Middle frontal gyrus (tissue), 1 donor: ENCODE measurements around the gene MEX3D.

Experiments
- DNase-seq: peaks from one replicate; pipeline ENCODE4 v3.0.0-alpha.2; 2015; ENCODE audit warnings: low spot score; ENCODE audit errors: extremely low spot score

MEX3D gene

GRCh38 chr19:1598777-1599459 is 30.8 kb upstream of the MEX3D start:
- DNase-seq: no peak

GRCh38 chr19:1593501-1593772 is 25.3 kb upstream of the MEX3D start:
- DNase-seq: no peak

GRCh38 chr19:1592755-1593500 is 24.8 kb upstream of the MEX3D start, which contains the start of gene MBD3:
Gene MBD3, minus strand, starts transcription at chr19:1592865. Its CDS starts 234 bp downstream, at chr19:1592631.
- DNase-seq: peak; percentile 83

- DNase-seq: peak; percentile 85
These were observed 24.1 kb upstream of the MEX3D start for GRCh38 chr19:1592024-1592754.

- DNase-seq: no peak
These were observed 23.4 kb upstream of the MEX3D start for GRCh38 chr19:1591421-1592023.

GRCh38 chr19:1590641-1591397 is 22.7 kb upstream of the MEX3D start:
- DNase-seq: no peak

- no peak for DNase-seq
These were observed 19.7 kb upstream of the MEX3D start for GRCh38 chr19:1587872-1588271.

GRCh38 chr19:1585243-1585580 is 17.1 kb upstream of the MEX3D start:
- DNase-seq: no peak

GRCh38 chr19:1584500-1585242 is 16.5 kb upstream of the MEX3D start:
- no peak for DNase-seq

GRCh38 chr19:1582201-1582600 is 14.1 kb upstream of the MEX3D start:
- no peak for DNase-seq

- no peak for DNase-seq
These were observed 12.8 kb upstream of the MEX3D start for GRCh38 chr19:1580957-1581356.

GRCh38 chr19:1580382-1580781 is 12.3 kb upstream of the MEX3D start:
- no peak for DNase-seq

- DNase-seq: no peak
These were observed 11.1 kb upstream of the MEX3D start for GRCh38 chr19:1579222-1579621.

GRCh38 chr19:1577929-1578618 is 9.9 kb upstream of the MEX3D start:
- no peak for DNase-seq

- no peak for DNase-seq
These were observed 9.2 kb upstream of the MEX3D start for GRCh38 chr19:1577090-1577928.

- no peak for DNase-seq
These were observed 8.3 kb upstream of the MEX3D start for GRCh38 chr19:1576242-1577089.

- no peak for DNase-seq
These were observed 7.5 kb upstream of the MEX3D start for GRCh38 chr19:1575323-1576241.
